IPS-15b (cell line): Measurements from ENCODE around the gene XPOT.

Source experiments
- H3K27me3 ChIP-seq: one replicate; pipeline ENCODE4 v1.6.1; 2013; ENCODE audit warnings: low read length; ENCODE audit not compliant: control insufficient read depth, insufficient read depth
- H3K36me3 ChIP-seq: one replicate; pipeline ENCODE4 v1.6.1; 2013; ENCODE audit warnings: low read length; ENCODE audit not compliant: control insufficient read depth, insufficient read depth
- H3K4me1 ChIP-seq: one replicate; pipeline ENCODE4 v1.6.1; 2013; ENCODE audit warnings: mild to moderate bottlenecking, low read length; ENCODE audit not compliant: control insufficient read depth, insufficient read depth
- H3K4me3 ChIP-seq: one replicate; pipeline ENCODE4 v1.5.1; 2013; ENCODE audit warnings: low read depth, low read length
- H3K9ac ChIP-seq: one replicate; pipeline ENCODE4 v1.6.1; 2013; ENCODE audit warnings: low read depth, mild to moderate bottlenecking, low read length
- H3K9me3 ChIP-seq: one replicate; pipeline ENCODE4 v1.6.1; 2013; ENCODE audit warnings: mild to moderate bottlenecking, low read length; ENCODE audit not compliant: control insufficient read depth, insufficient read depth

The XPOT gene

GRCh38 chr12:64456119-64456518, 51.9 kb downstream of the XPOT start:
- Histone ChIP-seq H3K4me1 (peaks cover 7% of the 10 kb centered on the region), H3K4me3 (no peak overlapping the region), H3K9me3 (no peaks in the 10 kb centered on the region), H3K9ac (no peak overlapping the region), H3K36me3 (no peaks in the 10 kb centered on the region), H3K27me3 (no peaks in the 10 kb centered on the region)

- Histone ChIP-seq H3K4me3 (no peak overlapping the region), H3K9ac (no peak overlapping the region), H3K9me3 (no peaks in the 10 kb centered on the region), H3K27me3 (no peaks in the 10 kb centered on the region), H3K36me3 (no peaks in the 10 kb centered on the region), H3K4me1 (peaks cover 7% of the 10 kb centered on the region)
These were observed 52.8 kb downstream of the XPOT start for GRCh38 chr12:64457032-64457431.

- Histone ChIP-seq H3K4me1 (peaks cover 7% of the 10 kb centered on the region), H3K27me3 (no peaks in the 10 kb centered on the region), H3K9me3 (no peaks in the 10 kb centered on the region), H3K9ac (no peak overlapping the region), H3K4me3 (no peak overlapping the region), H3K36me3 (no peaks in the 10 kb centered on the region)
These were observed 53.3 kb downstream of the XPOT start for GRCh38 chr12:64457466-64457865.

GRCh38 chr12:64457923-64458322, 53.7 kb downstream of the XPOT start:
- Histone ChIP-seq H3K27me3 (no peaks in the 10 kb centered on the region), H3K4me1 (peaks cover 7% of the 10 kb centered on the region), H3K9me3 (no peaks in the 10 kb centered on the region), H3K4me3 (no peak overlapping the region), H3K9ac (no peak overlapping the region), H3K36me3 (no peaks in the 10 kb centered on the region)

- Histone ChIP-seq H3K9ac (peak overlapping the region; percentile 54), H3K27me3 (no peaks in the 10 kb centered on the region), H3K36me3 (no peaks in the 10 kb centered on the region), H3K4me1 (peaks cover 7% of the 10 kb centered on the region), H3K4me3 (no peak overlapping the region), H3K9me3 (no peaks in the 10 kb centered on the region)
These were observed 55.3 kb downstream of the XPOT start for GRCh38 chr12:64459394-64459891.

- no peak overlapping the region for H3K9ac ChIP-seq
These were observed 57.6 kb downstream of the XPOT start for GRCh38 chr12:64461634-64462414.

GRCh38 chr12:64466178-64466577, 62.0 kb downstream of the XPOT start:
- no peak overlapping the region for H3K9ac ChIP-seq
- no peaks in the 10 kb centered on the region for H3K27me3 ChIP-seq
- H3K4me3 ChIP-seq: no peak overlapping the region
- H3K4me1 ChIP-seq: no peaks in the 10 kb centered on the region
- peaks cover 14% of the 10 kb centered on the region for H3K36me3 ChIP-seq
- no peaks in the 10 kb centered on the region for H3K9me3 ChIP-seq

More at GRCh38 chr12:64461634-64462414, 57.6 kb downstream of the XPOT start:
- H3K9me3 ChIP-seq: no peaks in the 10 kb centered on the region
- peaks cover 7% of the 10 kb centered on the region for H3K4me1 ChIP-seq
- no peak overlapping the region for H3K4me3 ChIP-seq
- H3K36me3 ChIP-seq: peaks cover 9% of the 10 kb centered on the region
- no peaks in the 10 kb centered on the region for H3K27me3 ChIP-seq

GRCh38 chr12:64468966-64469365, 64.8 kb downstream of the XPOT start:
- H3K36me3 ChIP-seq: peaks cover 14% of the 10 kb centered on the region

GRCh38 chr12:64469455-64470142, 65.4 kb downstream of the XPOT start:
- H3K9me3 ChIP-seq: no peaks in the 10 kb centered on the region
- H3K9ac ChIP-seq: no peak overlapping the region
- H3K4me3 ChIP-seq: no peak overlapping the region
- H3K4me1 ChIP-seq: no peaks in the 10 kb centered on the region
- H3K27me3 ChIP-seq: no peaks in the 10 kb centered on the region
- H3K36me3 ChIP-seq: peaks cover 14% of the 10 kb centered on the region

More at GRCh38 chr12:64468966-64469365, 64.8 kb downstream of the XPOT start:
- Histone ChIP-seq H3K4me3 (no peak overlapping the region), H3K4me1 (no peaks in the 10 kb centered on the region), H3K27me3 (no peaks in the 10 kb centered on the region), H3K9me3 (no peaks in the 10 kb centered on the region), H3K9ac (no peak overlapping the region)

GRCh38 chr12:64470495-64470894, 66.3 kb downstream of the XPOT start:
- Histone ChIP-seq H3K36me3 (peaks cover 6% of the 10 kb centered on the region), H3K27me3 (no peaks in the 10 kb centered on the region)

GRCh38 chr12:64473176-64473575, 69.0 kb downstream of the XPOT start:
- H3K36me3 ChIP-seq: peaks cover 5% of the 10 kb centered on the region
- no peak overlapping the region for H3K9ac ChIP-seq
- H3K4me3 ChIP-seq: no peak overlapping the region

More at GRCh38 chr12:64470495-64470894, 66.3 kb downstream of the XPOT start:
- H3K9ac ChIP-seq: no peak overlapping the region
- H3K9me3 ChIP-seq: no peaks in the 10 kb centered on the region
- no peak overlapping the region for H3K4me3 ChIP-seq
- H3K4me1 ChIP-seq: no peaks in the 10 kb centered on the region

GRCh38 chr12:64475518-64475917, 71.3 kb downstream of the XPOT start:
- Histone ChIP-seq H3K27me3 (no peaks in the 10 kb centered on the region), H3K9ac (no peak overlapping the region), H3K4me1 (no peaks in the 10 kb centered on the region), H3K36me3 (no peaks in the 10 kb centered on the region), H3K9me3 (no peaks in the 10 kb centered on the region), H3K4me3 (no peak overlapping the region)

More at GRCh38 chr12:64473176-64473575, 69.0 kb downstream of the XPOT start:
- Histone ChIP-seq H3K9me3 (no peaks in the 10 kb centered on the region), H3K27me3 (no peaks in the 10 kb centered on the region), H3K4me1 (no peaks in the 10 kb centered on the region)
